ENCODE data around the gene EID3.

GRCh38 chr12:104306943-104307654 lies 3.6 kb downstream of the EID3 start:
- TF ChIP-seq POLR2A (IDR thresholded peaks at IDR 0.05) (no peak), CTCF (IDR thresholded peaks at IDR 0.05) (no peak)

Measured in Peyer's patch (tissue), 4 donors.